K562 (cell line): ENCODE results near the gene PRM3. TPM values are rescaled to one million over a fixed set of nuclear protein-coding genes. Genes with fewer than 3 reads are reported as not detected.

ENCODE experiments used
- ETS2 ChIP-seq: IDR thresholded peaks from 2 replicates; pipeline ENCODE4 v1.6.1; 2016; ENCODE audit warnings: borderline replicate concordance, missing genetic modification characterization, mild to moderate bottlenecking, moderate library complexity, missing compliant biosample characterization; ENCODE audit not compliant: poor library complexity, severe bottlenecking
- ETV6 ChIP-seq, 3 experiments: fragments of 150-350 bp in 1 of 3; sonication (generic) in 1 of 3; formaldehyde crosslinking in 1 of 3; IDR thresholded peaks; 2 replicates each; pipeline versions ENCODE4 v1.6.1 to v1.8.0; 2014 to 2022; ENCODE audit warnings: borderline replicate concordance in 2 of 3, low read depth in 2 of 3, antibody characterized with exemption in 1 of 3, low read length in 1 of 3, mild to moderate bottlenecking in 1 of 3, missing genetic modification reagents in 1 of 3
- GABPB2 ChIP-seq: fragments of 250-450 bp; sonication (Bioruptor Pico); conservative IDR thresholded peaks from 2 replicates; pipeline ENCODE4 v1.5.1; 2021; ENCODE audit warnings: mild to moderate bottlenecking
- HMG20B ChIP-seq: fragments of 250-450 bp; sonication (Bioruptor Pico); IDR thresholded peaks from 2 replicates; pipeline ENCODE4 v1.5.0; 2021; ENCODE audit warnings: mild to moderate bottlenecking
- HMGN3 ChIP-seq: IDR thresholded peaks from 2 replicates; pipeline ENCODE4 v1.6.1; 2011; ENCODE audit warnings: borderline replicate concordance, low read depth, mild to moderate bottlenecking, mixed read lengths, low read length; ENCODE audit not compliant: insufficient read length; ENCODE audit errors: extremely low read depth
- KDM1A ChIP-seq, 2 experiments: fragments of 450-650 bp; IDR thresholded peaks; 2 replicates each; pipeline ENCODE4 v1.6.1; 2016; ENCODE audit warnings: mild to moderate bottlenecking in 2 of 2
- MTA3 ChIP-seq: fragments of 450-650 bp; formaldehyde crosslinking; IDR thresholded peaks from 2 replicates; pipeline ENCODE4 v1.6.1; 2017; ENCODE audit warnings: mild to moderate bottlenecking, borderline replicate concordance
- NEUROD1 ChIP-seq: fragments of 150-350 bp; IDR thresholded peaks from 2 replicates; pipeline ENCODE4 v1.6.1; 2014; ENCODE audit warnings: borderline replicate concordance, low read length, low read depth; ENCODE audit not compliant: partially characterized antibody
- PML ChIP-seq: IDR thresholded peaks from 2 replicates; pipeline ENCODE4 v1.6.1; 2012; ENCODE audit warnings: low read length, inconsistent platforms
- RNF219 ChIP-seq: fragments of 250-450 bp; sonication (Bioruptor Pico); IDR thresholded peaks from 2 replicates; pipeline ENCODE4 v1.5.0; 2022; ENCODE audit warnings: mild to moderate bottlenecking
- TBL1XR1 ChIP-seq, 2 experiments: IDR thresholded peaks; 2 replicates each; pipeline ENCODE4 v1.6.1; 2012; ENCODE audit warnings: improper control_type of control experiment in 2 of 2, low read length in 2 of 2, mild to moderate bottlenecking in 1 of 2
- U2AF2 ChIP-seq: fragments of 200-400 bp; formaldehyde crosslinking; optimal IDR thresholded peaks from 2 replicates; pipeline ENCODE3; 2017; ENCODE audit warnings: low read depth, mild to moderate bottlenecking, low read length
- ZNF121 ChIP-seq: sonication (generic); formaldehyde crosslinking; conservative IDR thresholded peaks from 2 replicates; pipeline ENCODE4 v1.8.0; 2022; ENCODE audit warnings: missing genetic modification reagents
- ZNF224 ChIP-seq: sonication (generic); formaldehyde crosslinking; IDR thresholded peaks from 2 replicates; pipeline ENCODE4 v1.8.0; 2022; ENCODE audit warnings: mild to moderate bottlenecking, missing genetic modification reagents
- ZNF76 ChIP-seq: fragments of 250-450 bp; sonication (Bioruptor Pico); IDR thresholded peaks from 2 replicates; pipeline ENCODE4 v1.4.0; 2020; ENCODE audit warnings: mild to moderate bottlenecking, moderate library complexity, borderline replicate concordance
- polyA plus RNA-seq, 8 experiments: library from polyadenylated mRNA; depleted of rRNA in 4 of 8; stranded (reverse) in 5 of 8; unstranded in 3 of 8; fragments of >200 nt; fragmentation: Nextera tagmentation in 2 of 8; fragmentation: Illumina TruSeq in 1 of 8; extraction: Ambion mirVana in 2 of 8; extraction: Trizol in 1 of 8; gene quantifications; 2 replicates each; pipeline versions ENCODE4 v1.2.1 to v1.2.3, GENCODE V29; 2011 to 2014; ENCODE audit warnings: inconsistent platforms in 1 of 8, missing spikeins in 1 of 8
- total RNA-seq, 7 experiments: library from RNA; depleted of rRNA in 6 of 7; stranded (reverse); fragments of >200 nt in 6 of 7; fragmentation: Illumina TruSeq in 2 of 7; extraction: Trizol in 2 of 7; gene quantifications; 2 replicates each; pipeline versions ENCODE4 v1.2.1 to v1.2.3, GENCODE V29; 2011 to 2021; ENCODE audit warnings: low replicate concordance in 1 of 7
- TF ChIP-seq, protein P1 (sequence below): fragments of 450-650 bp; IDR thresholded peaks from 2 replicates; pipeline ENCODE4 v1.6.1; 2018; ENCODE audit not compliant: partially characterized antibody
- TF ChIP-seq, protein P2 (sequence below): fragments of 250-450 bp; sonication (Bioruptor Pico); IDR thresholded peaks from 2 replicates; pipeline ENCODE4 v1.4.0; 2020; ENCODE audit warnings: mild to moderate bottlenecking, moderate library complexity

PRM3 gene
- total and polyA plus RNA-seq, 9 of the 15 experiments (the other 6 are each of a cell fraction or from before 2014, with no cell fraction given): not detected

GRCh38 chr16:11255737-11256660, 17.4 kb downstream of the PRM3 start, which contains the start of gene SOCS1 (continued):
- TF ChIP-seq, protein P1, sequence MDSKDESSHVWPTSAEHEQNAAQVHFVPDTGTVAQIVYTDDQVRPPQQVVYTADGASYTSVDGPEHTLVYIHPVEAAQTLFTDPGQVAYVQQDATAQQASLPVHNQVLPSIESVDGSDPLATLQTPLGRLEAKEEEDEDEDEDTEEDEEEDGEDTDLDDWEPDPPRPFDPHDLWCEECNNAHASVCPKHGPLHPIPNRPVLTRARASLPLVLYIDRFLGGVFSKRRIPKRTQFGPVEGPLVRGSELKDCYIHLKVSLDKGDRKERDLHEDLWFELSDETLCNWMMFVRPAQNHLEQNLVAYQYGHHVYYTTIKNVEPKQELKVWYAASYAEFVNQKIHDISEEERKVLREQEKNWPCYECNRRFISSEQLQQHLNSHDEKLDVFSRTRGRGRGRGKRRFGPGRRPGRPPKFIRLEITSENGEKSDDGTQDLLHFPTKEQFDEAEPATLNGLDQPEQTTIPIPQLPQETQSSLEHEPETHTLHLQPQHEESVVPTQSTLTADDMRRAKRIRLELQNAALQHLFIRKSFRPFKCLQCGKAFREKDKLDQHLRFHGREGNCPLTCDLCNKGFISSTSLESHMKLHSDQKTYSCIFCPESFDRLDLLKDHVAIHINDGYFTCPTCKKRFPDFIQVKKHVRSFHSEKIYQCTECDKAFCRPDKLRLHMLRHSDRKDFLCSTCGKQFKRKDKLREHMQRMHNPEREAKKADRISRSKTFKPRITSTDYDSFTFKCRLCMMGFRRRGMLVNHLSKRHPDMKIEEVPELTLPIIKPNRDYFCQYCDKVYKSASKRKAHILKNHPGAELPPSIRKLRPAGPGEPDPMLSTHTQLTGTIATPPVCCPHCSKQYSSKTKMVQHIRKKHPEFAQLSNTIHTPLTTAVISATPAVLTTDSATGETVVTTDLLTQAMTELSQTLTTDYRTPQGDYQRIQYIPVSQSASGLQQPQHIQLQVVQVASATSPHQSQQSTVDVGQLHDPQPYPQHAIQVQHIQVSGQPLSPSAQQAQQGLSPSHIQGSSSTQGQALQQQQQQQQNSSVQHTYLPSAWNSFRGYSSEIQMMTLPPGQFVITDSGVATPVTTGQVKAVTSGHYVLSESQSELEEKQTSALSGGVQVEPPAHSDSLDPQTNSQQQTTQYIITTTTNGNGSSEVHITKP: no peak
- TF ChIP-seq ZNF76 (CRISPR knock-in tag): no peak
- TF ChIP-seq HMG20B (CRISPR knock-in tag): no peak
- TF ChIP-seq, protein P2, sequence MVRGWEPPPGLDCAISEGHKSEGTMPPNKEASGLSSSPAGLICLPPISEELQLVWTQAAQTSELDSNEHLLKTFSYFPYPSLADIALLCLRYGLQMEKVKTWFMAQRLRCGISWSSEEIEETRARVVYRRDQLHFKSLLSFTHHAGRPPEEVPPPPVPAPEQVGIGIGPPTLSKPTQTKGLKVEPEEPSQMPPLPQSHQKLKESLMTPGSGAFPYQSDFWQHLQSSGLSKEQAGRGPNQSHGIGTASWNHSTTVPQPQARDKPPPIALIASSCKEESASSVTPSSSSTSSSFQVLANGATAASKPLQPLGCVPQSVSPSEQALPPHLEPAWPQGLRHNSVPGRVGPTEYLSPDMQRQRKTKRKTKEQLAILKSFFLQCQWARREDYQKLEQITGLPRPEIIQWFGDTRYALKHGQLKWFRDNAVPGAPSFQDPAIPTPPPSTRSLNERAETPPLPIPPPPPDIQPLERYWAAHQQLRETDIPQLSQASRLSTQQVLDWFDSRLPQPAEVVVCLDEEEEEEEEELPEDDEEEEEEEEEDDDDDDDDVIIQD: no peak
- peak; percentile 62 for TF ChIP-seq MTA3
- no peak for TF ChIP-seq GABPB2
- no peak for TF ChIP-seq ZNF121 (CRISPR knock-in tag)
- no peak for TF ChIP-seq U2AF2
- no peak for TF ChIP-seq TBL1XR1 (IDR thresholded peaks at IDR 0.05; ENCODE audit: low read length in 2 of 2)
- no peak for TF ChIP-seq RNF219 (CRISPR knock-in tag)
- TF ChIP-seq ZNF224 (CRISPR knock-in tag): no peak
- no peak for TF ChIP-seq KDM1A (IDR thresholded peaks at IDR 0.05)
- TF ChIP-seq ETV6 (IDR thresholded peaks at IDR 0.05; ENCODE audit: borderline replicate concordance in 1 of 2, low read depth in 2 of 2, low read length in 1 of 2): no peak
- TF ChIP-seq ETV6 (CRISPR knock-in tag; IDR thresholded peaks at IDR 0.05; ENCODE audit: borderline replicate concordance): no peak
- peak; percentile 40 for TF ChIP-seq HMGN3
- no peak for TF ChIP-seq NEUROD1
- no peak for TF ChIP-seq ETS2 (tag)
- no peak for TF ChIP-seq PML
